ENCODE data around the gene ANO6. TPM values are rescaled to one million over a fixed set of nuclear protein-coding genes. Genes with fewer than 3 reads are reported as not detected.
"Not testable (repeated sequence)": the region's sequence is repeated elsewhere in the genome, so short reads cannot be mapped to it uniquely, and the experiment has no call there.

The ANO6 gene
- total and polyA plus RNA-seq, 8 donors = 4.0 to 34.0 (median 17.7) TPM

- Histone ChIP-seq H3K9me3 (no peaks in the 10 kb centered on the region), H3K27ac (no peak overlapping the region), H3K36me3 (peaks cover 0 to 8% (median 0%) of the 10 kb centered on the region in 3 donors), H3K4me3 (no peak overlapping the region), H3K4me1 (peaks cover 0 to 2% (median 0%) of the 10 kb centered on the region in 3 donors), H3K27me3 (no peaks in the 10 kb centered on the region)
- ATAC-seq (no peak), DNase-seq (no peak), FAIRE-seq (no peak)
- WGBS, 2 donors = 81 to 95% methylated on average over 4 of the region's 4 CpGs
- no peak for TF ChIP-seq CTCF (IDR thresholded peaks at IDR 0.05)
- intact Hi-C loops (cut with DNase I) = loop anchor here in 1 of 3 donors (10.0 kb wide), 1 partner anchor 167 kb away; the partner anchor contains the start of gene ANO6
Observed at GRCh38 chr12:45381351-45381750, 165.5 kb downstream of the ANO6 start.

GRCh38 chr12:45388545-45388944 lies 172.7 kb downstream of the ANO6 start:
- ATAC-seq = peak in 3 of 4 donors; percentile 64 to 75 (median 69)
- Histone ChIP-seq H3K4me3 (no peak overlapping the region), H3K27me3 (no peaks in the 10 kb centered on the region), H3K4me1 (no peaks in the 10 kb centered on the region), H3K36me3 (no peaks in the 10 kb centered on the region), H3K9me3 (no peaks in the 10 kb centered on the region), H3K27ac (no peak overlapping the region)
- intact Hi-C loops (cut with DNase I) = loop anchor here in 1 of 3 donors (10.0 kb wide), 1 partner anchor 174 kb away; the partner anchor contains the start of gene ANO6
- peak in 1 of 6 donors; percentile 24 for DNase-seq
- FAIRE-seq = no peak
- TF ChIP-seq CTCF (IDR thresholded peaks at IDR 0.05) = peak in 2 of 4 donors; percentile 15 to 21
- WGBS, 2 donors = 44 to 52% methylated on average over 1 of the region's 1 CpG

GRCh38 chr12:45389426-45389825 lies 173.5 kb downstream of the ANO6 start:
- no peaks in the 10 kb centered on the region for H3K36me3 ChIP-seq
- no peak for TF ChIP-seq CTCF (IDR thresholded peaks at IDR 0.05)
- no peak for FAIRE-seq
- H3K9me3 ChIP-seq = no peaks in the 10 kb centered on the region
- H3K4me3 ChIP-seq = no peak overlapping the region
- intact Hi-C loops (cut with DNase I) = loop anchor here in 1 of 3 donors (10.0 kb wide), 1 partner anchor 175 kb away; the partner anchor contains the start of gene ANO6
- H3K4me1 ChIP-seq = no peaks in the 10 kb centered on the region
- ATAC-seq = no peak
- 92 to 93% methylated on average over 3 of the region's 3 CpGs for WGBS, 2 donors
- DNase-seq = no peak
- H3K27me3 ChIP-seq = no peaks in the 10 kb centered on the region
- no peak overlapping the region for H3K27ac ChIP-seq

GRCh38 chr12:45397499-45397898 lies 181.6 kb downstream of the ANO6 start:
- intact Hi-C loops (cut with DNase I); H3K4me1 ChIP-seq; H3K36me3 ChIP-seq; ATAC-seq; FAIRE-seq; DNase-seq; H3K9me3 ChIP-seq; H3K4me3 ChIP-seq; H3K27ac ChIP-seq; H3K27me3 ChIP-seq: not testable (repeated sequence)
- WGBS, 2 donors = 98 to 99% methylated on average over 4 of the region's 4 CpGs

- Histone ChIP-seq H3K4me3 (no peak overlapping the region), H3K27me3 (no peaks in the 10 kb centered on the region), H3K9me3 (no peaks in the 10 kb centered on the region), H3K36me3 (no peaks in the 10 kb centered on the region), H3K4me1 (no peaks in the 10 kb centered on the region), H3K27ac (no peak overlapping the region)
- 90 to 95% methylated on average over 4 of the region's 4 CpGs for WGBS, 2 donors
- ATAC-seq (no peak), FAIRE-seq (no peak), DNase-seq (no peak)
- intact Hi-C loops (cut with DNase I) = no loop called here
- TF ChIP-seq CTCF (IDR thresholded peaks at IDR 0.05) = no peak
Observed at GRCh38 chr12:45398552-45398951, 182.7 kb downstream of the ANO6 start.
